ENCODE measurements around the gene UBE2N.

Gene UBE2N

GRCh38 chr12:93449277-93449676, 7.5 kb upstream of the UBE2N start:
- no peak for TF ChIP-seq POLR2AphosphoS5 (IDR thresholded peaks at IDR 0.05; ENCODE audit: low read depth, low read length)
- no peak for TF ChIP-seq POU2F2 (IDR thresholded peaks at IDR 0.05; ENCODE audit: low read depth, low read length)
- TF ChIP-seq TAF1 (IDR thresholded peaks at IDR 0.05; ENCODE audit: low read depth, low read length): no peak
- no peak for TF ChIP-seq SPI1 (IDR thresholded peaks at IDR 0.05; ENCODE audit: low read depth, low read length)
- no peak for TF ChIP-seq PAX5 (IDR thresholded peaks at IDR 0.05; ENCODE audit: insufficient read depth, low read length, severe bottlenecking)
- TF ChIP-seq POLR2A (IDR thresholded peaks at IDR 0.05; ENCODE audit: low read depth, low read length): no peak
- DNase-seq (ENCODE audit: insufficient read length, low spot score) (no peak), FAIRE-seq (no peak)

GRCh38 chr12:93448796-93449195, 7.0 kb upstream of the UBE2N start:
- no peak for TF ChIP-seq POU2F2 (IDR thresholded peaks at IDR 0.05; ENCODE audit: low read depth, low read length)
- no peak for TF ChIP-seq POLR2A (IDR thresholded peaks at IDR 0.05; ENCODE audit: low read depth, low read length)
- peak; percentile 50 for TF ChIP-seq SPI1 (IDR thresholded peaks at IDR 0.05; ENCODE audit: low read depth, low read length)
- TF ChIP-seq PAX5 (IDR thresholded peaks at IDR 0.05; ENCODE audit: insufficient read depth, low read length, severe bottlenecking): no peak
- DNase-seq (ENCODE audit: insufficient read length, low spot score) (no peak), FAIRE-seq (no peak)

GRCh38 chr12:93447555-93448290, 6.0 kb upstream of the UBE2N start:
- FAIRE-seq: no peak
- no peak for DNase-seq (ENCODE audit: insufficient read length, low spot score)
- TF ChIP-seq POLR2A (IDR thresholded peaks at IDR 0.05; ENCODE audit: low read depth, low read length): no peak
- no peak for TF ChIP-seq PAX5 (IDR thresholded peaks at IDR 0.05; ENCODE audit: insufficient read depth, low read length, severe bottlenecking)
- TF ChIP-seq TAF1 (IDR thresholded peaks at IDR 0.05; ENCODE audit: low read depth, low read length): no peak
- no peak for TF ChIP-seq SPI1 (IDR thresholded peaks at IDR 0.05; ENCODE audit: low read depth, low read length)
- TF ChIP-seq POU2F2 (IDR thresholded peaks at IDR 0.05; ENCODE audit: low read depth, low read length): no peak
- TF ChIP-seq POLR2AphosphoS5 (IDR thresholded peaks at IDR 0.05; ENCODE audit: low read depth, low read length): no peak

GRCh38 chr12:93443576-93443975, 1.8 kb upstream of the UBE2N start:
- FAIRE-seq (no peak), DNase-seq (ENCODE audit: insufficient read length, low spot score) (no peak)
- no peak for TF ChIP-seq POU2F2 (IDR thresholded peaks at IDR 0.05; ENCODE audit: low read depth, low read length)
- no peak for TF ChIP-seq TAF1 (IDR thresholded peaks at IDR 0.05; ENCODE audit: low read depth, low read length)
- no peak for TF ChIP-seq PAX5 (IDR thresholded peaks at IDR 0.05; ENCODE audit: insufficient read depth, low read length, severe bottlenecking)
- TF ChIP-seq SPI1 (IDR thresholded peaks at IDR 0.05; ENCODE audit: low read depth, low read length): no peak
- no peak for TF ChIP-seq POLR2A (IDR thresholded peaks at IDR 0.05; ENCODE audit: low read depth, low read length)
- no peak for TF ChIP-seq POLR2AphosphoS5 (IDR thresholded peaks at IDR 0.05; ENCODE audit: low read depth, low read length)

GRCh38 chr12:93442411-93443340, 929 bp upstream of the UBE2N start:
- TF ChIP-seq POU2F2 (IDR thresholded peaks at IDR 0.05; ENCODE audit: low read depth, low read length) (no peak), TAF1 (IDR thresholded peaks at IDR 0.05; ENCODE audit: low read depth, low read length) (no peak), POLR2A (IDR thresholded peaks at IDR 0.05; ENCODE audit: low read depth, low read length) (no peak; the same call in 1 of the 2 replicates), POLR2AphosphoS5 (IDR thresholded peaks at IDR 0.05; ENCODE audit: low read depth, low read length) (no peak), PAX5 (IDR thresholded peaks at IDR 0.05; ENCODE audit: insufficient read depth, low read length, severe bottlenecking) (no peak), SPI1 (IDR thresholded peaks at IDR 0.05; ENCODE audit: low read depth, low read length) (no peak)
- FAIRE-seq (peak; percentile 41), DNase-seq (ENCODE audit: insufficient read length, low spot score) (no peak)

GRCh38 chr12:93441081-93441616, 598 bp downstream of the UBE2N start:
- TF ChIP-seq POLR2AphosphoS5 (IDR thresholded peaks at IDR 0.05; ENCODE audit: low read depth, low read length): no peak
- 0 out of 2 replicates have a peak, but pooled peaks have one; percentile 18 for TF ChIP-seq TAF1 (IDR thresholded peaks at IDR 0.05; ENCODE audit: low read depth, low read length)
- peak; percentile 26 for FAIRE-seq
- DNase-seq (ENCODE audit: insufficient read length, low spot score): no peak

GRCh38 chr12:93440043-93440835, 1.5 kb downstream of the UBE2N start:
- no peak for DNase-seq (ENCODE audit: insufficient read length, low spot score)
- no peak for TF ChIP-seq POLR2AphosphoS5 (IDR thresholded peaks at IDR 0.05; ENCODE audit: low read depth, low read length)
- TF ChIP-seq POLR2A (IDR thresholded peaks at IDR 0.05; ENCODE audit: low read depth, low read length): no peak
- no peak for TF ChIP-seq SPI1 (IDR thresholded peaks at IDR 0.05; ENCODE audit: low read depth, low read length)
- TF ChIP-seq PAX5 (IDR thresholded peaks at IDR 0.05; ENCODE audit: insufficient read depth, low read length, severe bottlenecking): no peak
- no peak for TF ChIP-seq TAF1 (IDR thresholded peaks at IDR 0.05; ENCODE audit: low read depth, low read length)
- no peak for TF ChIP-seq POU2F2 (IDR thresholded peaks at IDR 0.05; ENCODE audit: low read depth, low read length)
- peak; percentile 20 for FAIRE-seq

GRCh38 chr12:93438266-93439050, 3.3 kb downstream of the UBE2N start:
- DNase-seq (ENCODE audit: insufficient read length, low spot score) (no peak), FAIRE-seq (no peak)
- no peak for TF ChIP-seq TAF1 (IDR thresholded peaks at IDR 0.05; ENCODE audit: low read depth, low read length)
- TF ChIP-seq SPI1 (IDR thresholded peaks at IDR 0.05; ENCODE audit: low read depth, low read length): no peak
- TF ChIP-seq POLR2A (IDR thresholded peaks at IDR 0.05; ENCODE audit: low read depth, low read length): no peak
- TF ChIP-seq PAX5 (IDR thresholded peaks at IDR 0.05; ENCODE audit: insufficient read depth, low read length, severe bottlenecking): no peak
- TF ChIP-seq POLR2AphosphoS5 (IDR thresholded peaks at IDR 0.05; ENCODE audit: low read depth, low read length): no peak
- no peak for TF ChIP-seq POU2F2 (IDR thresholded peaks at IDR 0.05; ENCODE audit: low read depth, low read length)

Data from GM12891 (cell line).